Measurements from ENCODE around the gene SLC6A3.

Gene SLC6A3

GRCh38 chr5:1445313-1445688, at the start of gene SLC6A3:
Gene SLC6A3 (minus strand): TSS chr5:1445440. CDS start chr5:1443197, 2,243 bp downstream.
- DNase-seq: no peak

DNA sequence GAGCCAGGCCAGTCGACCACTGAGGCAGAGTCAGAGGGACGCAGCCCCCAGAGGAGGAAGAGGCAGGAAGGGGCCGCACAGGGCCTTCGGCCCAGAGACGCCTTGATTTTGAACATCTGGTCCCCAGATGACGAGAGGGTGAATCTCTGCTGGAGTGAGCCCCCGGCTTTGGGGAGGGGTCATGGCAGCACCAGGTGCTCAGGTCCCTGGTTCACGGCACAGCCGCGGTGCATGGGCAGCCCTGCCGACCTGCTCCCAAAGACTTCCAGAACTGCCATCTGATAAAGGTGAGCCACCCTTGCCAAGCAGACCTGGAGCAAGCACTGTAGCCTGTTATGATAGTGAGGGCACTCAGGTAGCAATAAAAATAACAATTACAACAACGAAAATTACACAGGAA, 48.7 kb upstream of the SLC6A3 start:
- DNase-seq: no peak

DNA sequence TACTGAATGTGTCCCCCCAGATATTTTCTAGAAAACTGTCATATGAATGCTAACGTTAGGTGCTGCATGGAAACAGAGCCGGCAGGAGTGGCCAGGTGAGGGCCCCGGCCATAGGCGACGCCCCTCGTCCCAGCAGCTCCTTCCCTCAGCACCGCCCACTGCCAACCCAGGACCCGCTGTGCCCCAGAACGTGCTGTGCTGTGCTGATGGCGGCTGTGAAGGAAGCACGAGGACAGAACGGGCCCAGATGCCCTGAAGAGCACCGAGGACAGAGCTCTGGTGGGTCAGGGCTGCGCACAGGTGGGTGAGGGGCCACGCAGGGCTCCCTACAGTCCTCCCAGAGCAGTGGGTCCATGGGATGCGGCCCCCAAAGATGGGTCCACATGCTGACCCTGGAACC, 48.2 kb upstream of the SLC6A3 start:
- no peak for DNase-seq

GRCh38 chr5:1492757-1493156, 47.5 kb upstream of the SLC6A3 start:
- DNase-seq: no peak

DNA sequence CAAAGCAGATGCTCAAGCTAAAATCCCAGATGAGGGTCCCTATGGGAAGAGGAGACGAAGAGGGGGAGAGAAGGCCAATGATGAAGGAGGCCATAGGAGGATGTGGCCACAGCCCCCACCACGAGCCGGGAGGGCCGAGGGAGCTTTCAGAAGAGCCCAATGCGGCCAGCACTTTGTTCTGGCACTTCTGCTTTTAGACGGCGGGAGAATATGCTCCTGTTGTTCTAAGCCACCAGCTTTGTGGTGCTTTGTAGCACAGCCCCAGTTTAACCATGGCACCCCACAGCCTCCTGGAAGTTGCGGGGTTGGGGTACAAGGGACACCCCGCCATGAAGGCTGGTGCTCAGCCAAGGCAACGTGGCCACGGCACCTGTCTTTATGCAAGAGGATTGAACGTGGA, 45.1 kb upstream of the SLC6A3 start:
- DNase-seq: no peak

GRCh38 chr5:1489754-1490153, 44.5 kb upstream of the SLC6A3 start:
- DNase-seq: no peak

- no peak for DNase-seq
Measured at GRCh38 chr5:1488882-1489680, 43.8 kb upstream of the SLC6A3 start.

DNA sequence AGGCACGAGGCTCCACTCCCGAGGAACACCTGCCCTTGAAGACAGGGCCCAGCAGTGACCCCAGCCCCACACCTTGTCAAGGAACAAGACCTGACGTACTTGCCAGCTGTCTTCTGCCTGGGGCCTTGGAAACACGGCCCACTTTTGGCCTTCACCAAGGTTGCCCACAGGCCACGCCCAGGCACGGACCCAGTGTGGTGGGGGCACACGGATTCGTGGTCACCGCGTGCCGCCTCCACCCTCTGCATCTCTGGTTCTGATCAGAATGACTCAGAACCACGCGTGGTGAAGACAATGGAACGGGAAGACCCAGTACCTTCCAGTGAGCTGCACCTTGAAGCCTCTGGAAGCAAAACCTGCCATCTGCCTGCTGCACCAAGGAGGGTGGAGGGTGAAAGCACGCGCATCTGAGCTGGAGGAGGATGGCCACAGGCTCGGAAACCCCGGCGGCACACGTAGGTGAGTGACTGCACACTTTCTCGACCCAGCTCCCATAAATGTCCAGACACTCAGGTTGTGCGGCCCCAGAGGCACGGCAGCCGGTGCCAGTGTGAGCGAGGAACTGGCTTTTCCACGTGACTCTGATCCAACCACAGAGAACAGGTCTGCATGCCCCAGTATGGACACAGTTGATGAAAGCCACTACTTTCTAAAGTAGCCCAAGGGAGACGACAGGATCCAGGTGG, 42.0 kb upstream of the SLC6A3 start:
- DNase-seq: no peak

GRCh38 chr5:1486271-1486670, 41.0 kb upstream of the SLC6A3 start:
- DNase-seq: no peak

DNA sequence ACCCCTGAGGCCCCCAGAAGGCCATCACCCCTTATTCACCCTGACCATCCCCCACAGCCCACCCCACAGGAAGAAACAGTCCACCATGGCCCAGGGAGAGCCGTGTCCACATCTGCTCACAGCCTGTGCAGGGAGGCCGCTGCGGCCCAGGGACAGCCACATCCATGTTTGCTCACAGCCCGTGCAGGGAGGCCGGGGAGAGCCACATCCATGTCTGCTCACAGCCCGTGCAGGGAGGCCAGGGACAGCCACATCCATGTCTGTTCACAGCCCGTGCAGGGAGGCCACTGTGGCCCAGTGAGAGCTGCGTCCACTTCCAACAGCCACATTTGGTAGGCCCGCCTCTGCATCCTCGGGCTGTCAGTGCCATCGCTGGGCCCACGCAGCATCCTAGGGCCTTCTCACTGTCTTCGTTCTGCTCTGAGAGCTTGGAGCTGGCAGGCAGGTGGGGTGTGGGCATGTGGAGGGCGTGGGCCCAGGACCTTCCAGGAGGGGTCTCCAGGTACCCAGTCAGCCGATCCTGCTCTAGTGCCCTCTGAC, 40.4 kb upstream of the SLC6A3 start:
- DNase-seq: no peak

DNA sequence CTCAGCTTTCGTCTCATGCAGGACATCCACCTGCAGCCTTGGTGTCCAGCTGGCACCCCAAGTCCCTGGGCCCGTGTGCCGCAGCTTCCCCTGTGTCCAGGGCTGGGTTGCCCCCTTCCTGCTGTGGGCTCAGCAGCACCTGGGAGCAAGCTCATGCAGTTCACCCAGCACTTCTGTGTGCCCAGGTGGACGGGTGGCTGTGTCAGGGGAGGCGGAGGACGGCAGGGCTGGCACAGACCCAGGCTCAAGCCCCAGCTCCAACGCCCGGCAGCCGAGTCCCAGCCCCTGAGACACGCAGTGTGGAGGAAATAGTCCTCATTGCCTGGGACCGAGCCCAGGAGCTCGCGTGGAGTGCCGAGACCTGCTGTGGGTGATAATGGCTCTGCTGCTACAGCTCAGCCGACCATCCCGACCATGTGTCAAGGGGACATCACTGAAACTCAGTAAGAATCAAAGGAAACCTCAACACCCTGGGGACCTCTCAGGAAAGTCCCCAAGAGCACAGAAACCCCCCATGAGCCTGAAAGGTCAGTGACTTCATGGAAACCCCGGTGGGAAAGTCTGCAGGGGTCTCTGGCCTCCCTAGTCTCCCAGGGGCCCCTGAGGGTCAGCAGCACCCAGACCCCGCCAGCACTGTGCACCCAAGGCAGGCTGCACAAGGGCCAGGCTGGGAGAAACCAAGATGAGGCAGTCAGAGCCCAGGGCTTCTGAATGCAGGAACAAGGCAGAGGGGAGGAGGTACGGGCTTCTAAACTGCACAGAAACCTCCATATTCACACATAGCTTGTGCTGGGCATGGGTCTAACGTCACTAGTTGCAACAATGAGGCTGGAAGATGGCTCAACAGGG, 39.7 kb upstream of the SLC6A3 start:
- DNase-seq: no peak

DNA sequence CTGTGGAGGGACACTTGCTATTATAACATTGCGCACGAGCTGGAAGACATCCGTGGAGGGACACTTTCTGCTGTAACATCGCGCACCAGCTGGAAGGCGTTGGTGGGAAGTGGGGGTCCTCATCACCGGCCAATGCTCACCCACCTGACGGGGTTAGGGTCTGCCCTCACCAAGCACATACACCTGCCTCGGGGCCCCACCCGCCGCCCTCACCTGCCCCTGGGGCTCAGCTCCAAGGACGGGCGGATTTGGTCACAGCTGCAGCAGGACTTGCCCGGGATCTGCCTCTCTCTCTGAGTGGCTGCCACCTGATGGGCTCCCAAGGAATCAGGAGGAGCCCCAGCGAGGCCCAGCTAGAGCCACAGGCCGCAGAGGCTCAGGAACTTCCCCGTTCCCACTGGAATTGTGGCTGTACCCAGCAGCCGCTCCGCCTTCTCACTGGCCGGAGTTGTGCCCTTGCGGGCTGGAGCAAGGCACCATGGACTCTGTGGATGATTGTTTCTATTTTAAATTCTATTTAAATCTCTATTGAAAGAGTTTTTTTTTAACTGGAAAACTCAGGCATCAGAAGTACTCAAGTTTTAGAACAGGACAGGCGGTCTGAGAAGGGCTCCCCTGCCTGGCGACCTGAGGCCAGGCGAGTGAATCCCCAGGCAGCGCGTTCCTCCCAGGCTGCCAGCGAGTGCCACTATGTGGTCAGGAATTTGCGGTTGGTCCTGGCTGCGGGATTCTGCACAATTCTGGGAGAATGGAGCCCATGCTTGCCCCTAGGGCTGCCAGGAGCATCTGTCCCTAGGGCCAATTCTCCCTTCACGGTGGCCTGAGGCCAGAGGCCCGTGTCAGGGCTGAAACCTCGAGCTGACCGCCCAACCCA, 38.9 kb upstream of the SLC6A3 start:
- DNase-seq: no peak

GRCh38 chr5:1483064-1483463, 37.8 kb upstream of the SLC6A3 start:
- DNase-seq: no peak

GRCh38 chr5:1481959-1482331, 36.7 kb upstream of the SLC6A3 start:
- no peak for DNase-seq

- DNase-seq: no peak
Measured at GRCh38 chr5:1481266-1481958, 36.2 kb upstream of the SLC6A3 start.

DNA sequence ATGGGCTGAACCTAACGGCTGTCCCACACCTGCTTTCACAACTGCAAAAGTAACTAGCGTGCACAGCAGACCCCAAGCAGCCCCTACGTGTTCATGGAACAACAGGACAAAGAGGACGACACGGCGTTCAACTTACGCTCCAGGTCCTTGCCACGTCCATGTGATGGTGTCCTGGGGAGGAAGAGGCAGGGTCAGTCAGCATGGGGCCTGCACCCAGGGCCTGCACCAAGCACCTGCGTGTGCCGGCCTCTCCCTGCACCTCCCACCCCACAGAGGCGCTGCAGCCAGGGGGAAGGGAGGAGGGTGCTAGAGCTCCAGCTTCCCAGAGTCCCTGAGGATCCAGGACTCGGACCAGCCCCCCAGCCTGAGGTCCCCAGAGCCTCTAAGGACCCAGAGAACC, 35.6 kb upstream of the SLC6A3 start:
- DNase-seq: no peak

- DNase-seq: no peak
Measured at GRCh38 chr5:1480217-1480616, 35.0 kb upstream of the SLC6A3 start.

GRCh38 chr5:1479581-1480188, 34.4 kb upstream of the SLC6A3 start:
- no peak for DNase-seq

DNA sequence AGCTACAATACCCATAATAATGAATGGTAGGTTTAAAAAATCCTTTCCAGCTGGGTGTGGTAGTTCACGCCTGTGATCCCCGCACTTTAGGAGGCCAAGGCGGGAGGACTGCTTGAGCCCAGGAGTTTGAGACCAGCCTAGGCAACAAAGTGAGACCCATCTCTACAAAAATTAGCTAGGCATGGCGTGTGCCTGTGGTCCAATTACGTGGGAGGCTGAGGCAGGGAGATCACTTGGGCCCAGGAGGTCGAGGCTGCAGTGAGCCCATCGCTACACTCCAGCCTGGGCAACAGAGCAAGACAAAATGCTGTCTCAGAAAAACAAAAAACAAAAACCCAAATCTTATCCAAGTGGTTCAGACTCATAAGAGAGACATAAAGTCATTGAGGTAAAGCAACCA, 33.8 kb upstream of the SLC6A3 start:
- no peak for DNase-seq

DNA sequence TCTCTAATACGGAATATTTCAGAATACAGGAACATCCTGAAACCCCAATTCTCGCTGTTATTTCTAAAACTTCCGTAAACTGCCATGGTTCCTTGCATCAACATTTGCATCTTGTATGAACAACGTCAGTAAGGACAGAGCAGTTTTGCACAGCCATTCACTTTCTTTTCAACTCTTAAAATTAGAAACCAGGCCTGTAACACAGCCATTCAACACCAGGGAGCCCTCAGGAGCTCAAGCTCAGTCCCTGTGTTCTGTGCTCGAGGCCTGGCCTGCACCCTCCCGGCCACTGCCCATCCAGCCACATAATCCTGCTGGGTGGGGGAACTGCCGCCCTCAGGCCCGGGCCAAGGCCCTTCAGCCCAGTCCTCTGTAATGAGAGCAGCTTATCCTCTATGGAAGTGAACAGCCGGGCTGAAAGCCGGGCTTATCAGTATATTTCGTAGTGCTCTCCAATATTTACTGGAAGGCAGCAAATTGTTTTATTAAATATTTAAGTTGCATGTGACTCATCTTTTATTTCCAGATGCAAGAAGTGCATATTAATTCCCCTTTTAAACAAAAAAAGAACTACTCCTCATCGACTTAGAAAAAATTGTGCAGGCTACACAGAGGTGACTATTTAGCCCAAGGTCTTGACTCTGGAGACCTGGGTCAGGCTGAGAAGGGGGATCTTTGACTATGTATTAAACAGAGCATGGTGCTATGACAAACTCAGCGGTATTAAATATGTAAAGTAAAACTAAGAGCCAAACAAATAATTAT, 33.2 kb upstream of the SLC6A3 start:
- no peak for DNase-seq

DNA sequence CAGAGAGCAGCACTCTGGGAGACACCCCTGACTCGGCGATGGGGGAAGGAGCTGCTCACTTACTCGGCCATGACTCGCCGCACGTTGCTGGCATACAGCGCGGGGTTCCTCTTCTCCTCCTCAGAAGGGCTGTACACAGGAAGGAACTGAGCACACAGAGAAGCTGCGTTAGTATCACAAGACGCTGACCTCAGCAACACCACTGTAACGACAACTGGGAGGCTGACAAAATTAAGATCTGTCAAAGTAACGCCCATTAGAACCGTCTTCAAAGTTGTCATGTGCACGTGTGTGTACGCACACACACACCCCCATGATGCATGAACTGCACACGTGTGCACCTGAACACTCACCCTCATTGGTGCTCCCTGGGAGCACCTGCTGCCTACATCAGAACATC, 32.1 kb upstream of the SLC6A3 start:
- no peak for DNase-seq
